ENCODE data around the gene TANGO6. TPM values are rescaled to one million over a fixed set of nuclear protein-coding genes. Genes with fewer than 3 reads are reported as not detected.
"Not testable (repeated sequence)": the region's sequence is repeated elsewhere in the genome, so short reads cannot be mapped to it uniquely, and the experiment has no call there.

Gene TANGO6
- total RNA-seq, 1 donor from 2014 or later: 3.7 TPM

DNA sequence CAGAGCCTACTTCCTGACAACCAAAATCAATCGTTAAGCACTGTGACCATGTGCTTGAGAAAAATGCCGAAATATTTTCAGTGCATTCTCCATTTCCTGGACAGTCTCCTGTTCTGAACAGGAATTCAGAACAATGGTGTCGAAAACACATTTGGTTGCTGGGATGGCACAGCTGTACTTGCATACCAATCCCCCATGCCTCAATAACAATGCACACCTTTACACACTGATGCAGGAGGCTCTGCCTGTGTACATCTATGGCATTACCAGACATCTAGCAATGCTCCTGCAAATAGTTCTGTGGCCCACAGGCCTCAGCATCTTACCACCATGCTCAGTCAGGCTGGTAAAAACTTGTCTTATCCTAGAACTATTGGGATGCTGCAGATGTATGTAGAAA lies 282.9 kb downstream of the TANGO6 start:
- Histone ChIP-seq H3K36me3 (peaks cover 0 to 7% of the 10 kb centered on the region in 2 donors), H3K9me3 (no peaks in the 10 kb centered on the region), H3K27me3 (no peaks in the 10 kb centered on the region), H3K27ac (no peak overlapping the region), H3K4me3 (no peak overlapping the region), H3K4me1 (peaks cover 0 to 6% of the 10 kb centered on the region in 2 donors)
- TF ChIP-seq, protein P1, sequence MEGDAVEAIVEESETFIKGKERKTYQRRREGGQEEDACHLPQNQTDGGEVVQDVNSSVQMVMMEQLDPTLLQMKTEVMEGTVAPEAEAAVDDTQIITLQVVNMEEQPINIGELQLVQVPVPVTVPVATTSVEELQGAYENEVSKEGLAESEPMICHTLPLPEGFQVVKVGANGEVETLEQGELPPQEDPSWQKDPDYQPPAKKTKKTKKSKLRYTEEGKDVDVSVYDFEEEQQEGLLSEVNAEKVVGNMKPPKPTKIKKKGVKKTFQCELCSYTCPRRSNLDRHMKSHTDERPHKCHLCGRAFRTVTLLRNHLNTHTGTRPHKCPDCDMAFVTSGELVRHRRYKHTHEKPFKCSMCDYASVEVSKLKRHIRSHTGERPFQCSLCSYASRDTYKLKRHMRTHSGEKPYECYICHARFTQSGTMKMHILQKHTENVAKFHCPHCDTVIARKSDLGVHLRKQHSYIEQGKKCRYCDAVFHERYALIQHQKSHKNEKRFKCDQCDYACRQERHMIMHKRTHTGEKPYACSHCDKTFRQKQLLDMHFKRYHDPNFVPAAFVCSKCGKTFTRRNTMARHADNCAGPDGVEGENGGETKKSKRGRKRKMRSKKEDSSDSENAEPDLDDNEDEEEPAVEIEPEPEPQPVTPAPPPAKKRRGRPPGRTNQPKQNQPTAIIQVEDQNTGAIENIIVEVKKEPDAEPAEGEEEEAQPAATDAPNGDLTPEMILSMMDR (IDR thresholded peaks at IDR 0.05): no peak
- intact Hi-C loops (cut with DNase I): no loop called here
- no peak for DNase-seq (ENCODE audit: low spot score in 2 of 2)

DNA sequence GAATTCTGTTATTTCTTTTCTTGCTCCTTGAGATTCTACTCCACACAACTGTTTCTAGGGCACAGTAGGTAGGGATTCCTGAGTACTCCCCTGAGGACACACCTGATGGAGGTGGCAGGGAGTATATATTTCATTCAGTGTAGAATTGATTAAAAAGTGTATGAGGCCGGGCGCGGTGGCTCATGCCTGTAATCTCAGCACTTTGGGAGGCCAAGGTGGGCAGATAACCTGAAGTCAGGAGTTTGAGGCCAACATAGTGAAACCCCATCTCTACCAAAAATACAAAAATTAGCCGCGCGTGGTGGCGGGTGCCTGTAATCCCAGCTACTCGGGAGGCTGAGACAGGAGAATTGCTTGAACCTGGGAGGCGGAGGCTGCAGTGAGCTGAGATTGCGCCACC lies 283.5 kb downstream of the TANGO6 start:
- DNase-seq (ENCODE audit: low spot score in 2 of 2); H3K27me3 ChIP-seq; H3K4me1 ChIP-seq; H3K9me3 ChIP-seq; H3K4me3 ChIP-seq; intact Hi-C loops (cut with DNase I); H3K36me3 ChIP-seq; H3K27ac ChIP-seq: not testable (repeated sequence)

DNA sequence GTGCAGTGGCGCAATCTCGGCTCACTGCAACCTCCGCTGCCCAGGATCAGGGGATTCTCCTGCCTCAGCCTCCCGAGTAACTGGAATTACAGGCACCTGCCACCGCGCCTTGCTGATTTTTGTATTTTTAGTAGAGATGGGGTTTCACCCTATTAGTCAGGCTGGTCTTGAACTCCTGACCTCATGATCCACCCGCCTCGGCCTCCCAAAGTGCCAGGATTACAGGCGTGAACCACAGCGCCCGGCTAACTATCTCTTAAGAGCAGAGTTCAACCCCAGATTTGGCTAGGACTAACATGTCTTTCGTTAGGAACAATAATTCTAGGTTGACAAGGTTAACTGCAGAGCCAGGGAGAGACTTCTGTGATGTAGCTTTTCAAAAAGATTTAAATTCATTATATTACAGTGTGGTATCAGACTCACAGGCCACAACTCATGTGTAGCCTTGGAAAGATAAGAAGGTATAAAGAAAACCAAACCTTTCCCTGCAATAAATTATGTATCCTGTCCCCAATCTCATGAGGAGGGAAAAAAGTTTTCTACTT lies 284.7 kb downstream of the TANGO6 start:
- peaks cover 0 to 6% of the 10 kb centered on the region in 2 donors for H3K4me1 ChIP-seq
- TF ChIP-seq, protein P1 (IDR thresholded peaks at IDR 0.05): no peak
- no peaks in the 10 kb centered on the region for H3K9me3 ChIP-seq
- intact Hi-C loops (cut with DNase I): no loop called here
- no peak overlapping the region for H3K4me3 ChIP-seq
- peaks cover 0 to 4% of the 10 kb centered on the region in 2 donors for H3K36me3 ChIP-seq
- no peaks in the 10 kb centered on the region for H3K27me3 ChIP-seq
- no peak for DNase-seq (ENCODE audit: low spot score in 2 of 2)
- no peak overlapping the region for H3K27ac ChIP-seq

DNA sequence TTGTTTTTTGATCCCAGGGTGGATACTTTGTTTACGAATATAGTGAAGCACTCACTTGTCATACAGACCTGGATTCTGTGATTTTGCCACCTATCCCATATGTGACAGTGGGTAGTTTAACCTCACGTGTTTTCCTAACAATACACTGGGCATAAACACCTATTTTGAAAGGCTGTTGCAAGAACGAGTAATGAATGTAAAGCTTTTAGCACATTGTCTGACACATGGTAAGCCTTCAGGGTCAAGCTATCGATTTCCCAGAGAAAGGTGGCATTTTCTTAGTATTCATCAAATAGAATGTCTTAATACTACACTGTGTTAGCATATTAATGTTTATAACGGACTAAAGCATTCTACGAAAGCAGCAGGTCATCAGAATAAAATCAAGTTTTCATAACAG lies 287.1 kb downstream of the TANGO6 start:
- intact Hi-C loops (cut with DNase I): loop anchor here (5.0 kb wide), 1 partner anchor 57 kb away; the partner anchor contains the start of gene SNTB2
- TF ChIP-seq, protein P1 (IDR thresholded peaks at IDR 0.05): no peak
- Histone ChIP-seq H3K4me1 (peaks cover 3 to 13% of the 10 kb centered on the region in 2 donors), H3K9me3 (no peaks in the 10 kb centered on the region), H3K36me3 (peaks cover 0 to 4% of the 10 kb centered on the region in 2 donors), H3K27me3 (no peaks in the 10 kb centered on the region), H3K27ac (no peak overlapping the region), H3K4me3 (no peak overlapping the region)
- DNase-seq (ENCODE audit: low spot score in 2 of 2): peak in 1 of 2 donors; percentile 2

DNA sequence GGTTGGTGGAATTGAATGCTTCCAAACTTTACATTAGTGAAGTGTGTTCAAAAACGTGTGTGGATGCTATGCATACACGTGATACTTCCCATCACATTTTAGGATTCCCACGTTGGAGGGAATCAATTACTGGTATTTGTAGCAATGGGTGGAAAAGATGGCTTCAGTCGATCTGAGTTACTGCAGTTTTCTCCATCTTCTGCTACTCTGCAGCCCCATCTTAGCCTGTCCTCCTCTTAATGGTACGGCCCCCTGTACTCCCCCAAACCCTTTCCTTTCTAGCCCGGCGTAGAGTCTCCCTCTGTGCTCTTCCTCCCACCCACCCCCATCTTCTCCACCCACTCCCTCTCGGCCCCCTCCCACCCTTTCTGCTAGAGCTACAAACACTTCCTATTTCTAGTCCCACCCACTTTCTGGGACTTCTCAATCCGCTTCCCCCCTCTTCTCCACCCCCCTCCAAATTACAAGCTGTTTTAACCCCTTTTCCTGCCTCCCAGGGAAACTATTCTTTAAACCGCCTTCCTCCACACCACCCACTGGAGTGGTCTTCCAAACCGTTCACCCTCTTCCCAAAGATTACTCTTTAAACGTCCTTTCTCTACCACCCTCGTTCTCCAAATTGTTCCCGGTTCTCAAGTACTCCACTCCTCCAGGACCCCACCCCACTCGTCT lies 288.0 kb downstream of the TANGO6 start:
- Histone ChIP-seq H3K27me3 (no peaks in the 10 kb centered on the region), H3K36me3 (peaks cover 0 to 4% of the 10 kb centered on the region in 2 donors), H3K4me1 (peaks cover 3 to 13% of the 10 kb centered on the region in 2 donors), H3K4me3 (peak overlapping the region; percentile 91 to 97), H3K27ac (peak overlapping the region; percentile 84 to 85), H3K9me3 (no peaks in the 10 kb centered on the region)
- DNase-seq (ENCODE audit: low spot score in 2 of 2): no peak
- TF ChIP-seq, protein P1 (IDR thresholded peaks at IDR 0.05): no peak
- intact Hi-C loops (cut with DNase I): loop anchor here (5.0 kb wide), 1 partner anchor 56 kb away; the partner anchor contains the start of gene SNTB2

DNA sequence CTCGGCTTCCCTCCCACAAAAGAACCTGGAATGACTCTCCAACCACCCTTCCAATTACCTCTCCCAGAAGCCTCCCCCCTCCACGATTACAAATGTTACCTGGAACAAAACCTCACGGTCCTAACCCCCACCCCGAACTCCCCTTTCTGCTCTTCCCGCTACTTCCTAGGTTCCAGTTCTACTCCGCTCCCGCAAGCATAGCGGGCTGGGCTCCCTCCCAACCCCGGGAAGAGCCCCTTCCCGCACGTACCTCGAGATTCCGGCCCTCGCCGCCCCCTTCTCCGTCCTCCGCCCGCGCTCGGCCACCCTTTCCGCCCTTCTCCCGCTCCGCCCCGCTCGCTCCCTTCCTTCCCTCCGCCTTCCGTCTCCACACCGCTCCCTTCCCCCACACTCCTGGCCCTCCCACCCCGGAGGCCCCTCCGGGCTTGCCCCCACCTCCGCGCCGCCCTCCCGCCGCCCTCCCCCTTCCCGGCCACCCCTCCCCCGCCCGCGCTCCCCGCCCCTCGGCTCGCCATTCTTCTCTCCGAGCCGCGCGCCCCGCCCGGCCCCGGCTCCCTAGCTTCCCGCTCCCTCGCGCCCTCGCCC lies 288.6 kb downstream of the TANGO6 start:
- H3K4me1 ChIP-seq: peaks cover 3 to 13% of the 10 kb centered on the region in 2 donors
- peak in 1 of 2 donors; percentile 87 for DNase-seq (ENCODE audit: low spot score in 2 of 2)
- H3K9me3 ChIP-seq: no peaks in the 10 kb centered on the region
- TF ChIP-seq, protein P1 (IDR thresholded peaks at IDR 0.05): no peak
- H3K4me3 ChIP-seq: peak overlapping the region; percentile 91 to 97
- intact Hi-C loops (cut with DNase I): loop anchor here (5.0 kb wide), 1 partner anchor 55 kb away; the partner anchor contains the start of gene SNTB2
- peak overlapping the region; percentile 84 to 85 for H3K27ac ChIP-seq
- H3K36me3 ChIP-seq: peaks cover 0 to 7% of the 10 kb centered on the region in 2 donors
- H3K27me3 ChIP-seq: no peaks in the 10 kb centered on the region

Measured in ascending aorta (tissue), 2 donors.